Measurements from ENCODE around the gene CACNA1D. TPM values are rescaled to one million over a fixed set of nuclear protein-coding genes. Genes with fewer than 3 reads are reported as not detected.

The CACNA1D gene
- total RNA-seq, 1 experiment from 2014 or later, result not detected

- no peaks in the 10 kb centered on the region for H3K36me3 ChIP-seq (ENCODE audit: insufficient read depth, low read length, poor library complexity, severe bottlenecking)
- no peaks in the 10 kb centered on the region for H3K27me3 ChIP-seq (replicated peaks; ENCODE audit: insufficient read depth, low read depth, low read length, poor library complexity)
- BruUV-seq (replicated peaks), result no TSS peak
- H3K9me3 ChIP-seq (ENCODE audit: low read depth, low read length, poor library complexity, severe bottlenecking), result no peaks in the 10 kb centered on the region
- H3K27ac ChIP-seq (ENCODE audit: low read depth, low read length, poor library complexity, severe bottlenecking), result no peak overlapping the region
- no peak overlapping the region for H3K4me3 ChIP-seq (ENCODE audit: low read depth, low read length, poor library complexity, severe bottlenecking)
- intact Hi-C loops (cut with micrococcal nuclease; ENCODE audit: unreplicated experiment), result no loop called here
- H3K4me1 ChIP-seq (ENCODE audit: insufficient read depth, low read length, poor library complexity, severe bottlenecking), result no peaks in the 10 kb centered on the region
- no peak for DNase-seq (ENCODE audit: low spot score)
- no peak for TF ChIP-seq CTCF (conservative IDR thresholded peaks at IDR 0.05; ENCODE audit: low read depth, low read length)
- no peak for TF ChIP-seq EZH2 (IDR thresholded peaks at IDR 0.05; ENCODE audit: borderline replicate concordance, low read depth, low read length, poor library complexity, severe bottlenecking)
- ChIA-PET POLR2A (ENCODE audit: low non-redundant PET) (no interaction called here), CTCF (no interaction called here)
Measured at GRCh38 chr3:53592862-53593261, 98.5 kb downstream of the CACNA1D start.

- Histone ChIP-seq H3K27ac (ENCODE audit: low read depth, low read length, poor library complexity, severe bottlenecking) (no peak overlapping the region), H3K36me3 (ENCODE audit: insufficient read depth, low read length, poor library complexity, severe bottlenecking) (no peaks in the 10 kb centered on the region), H3K4me1 (ENCODE audit: insufficient read depth, low read length, poor library complexity, severe bottlenecking) (no peaks in the 10 kb centered on the region), H3K27me3 (replicated peaks; ENCODE audit: insufficient read depth, low read depth, low read length, poor library complexity) (no peaks in the 10 kb centered on the region), H3K9me3 (ENCODE audit: low read depth, low read length, poor library complexity, severe bottlenecking) (no peaks in the 10 kb centered on the region), H3K4me3 (ENCODE audit: low read depth, low read length, poor library complexity, severe bottlenecking) (no peak overlapping the region)
- DNase-seq (ENCODE audit: low spot score), result no peak
- intact Hi-C loops (cut with micrococcal nuclease; ENCODE audit: unreplicated experiment), result no loop called here
- ChIA-PET POLR2A (ENCODE audit: low non-redundant PET) (no interaction called here), CTCF (no interaction called here)
- no peak for TF ChIP-seq EZH2 (IDR thresholded peaks at IDR 0.05; ENCODE audit: borderline replicate concordance, low read depth, low read length, poor library complexity, severe bottlenecking)
- no peak for TF ChIP-seq CTCF (conservative IDR thresholded peaks at IDR 0.05; ENCODE audit: low read depth, low read length)
- no TSS peak for BruUV-seq (replicated peaks)
Measured at GRCh38 chr3:53593611-53594010, 99.2 kb downstream of the CACNA1D start.

- Histone ChIP-seq H3K27ac (ENCODE audit: low read depth, low read length, poor library complexity, severe bottlenecking) (no peak overlapping the region), H3K4me3 (ENCODE audit: low read depth, low read length, poor library complexity, severe bottlenecking) (no peak overlapping the region), H3K9me3 (ENCODE audit: low read depth, low read length, poor library complexity, severe bottlenecking) (no peaks in the 10 kb centered on the region), H3K4me1 (ENCODE audit: insufficient read depth, low read length, poor library complexity, severe bottlenecking) (no peaks in the 10 kb centered on the region), H3K27me3 (replicated peaks; ENCODE audit: insufficient read depth, low read depth, low read length, poor library complexity) (no peaks in the 10 kb centered on the region), H3K36me3 (ENCODE audit: insufficient read depth, low read length, poor library complexity, severe bottlenecking) (no peaks in the 10 kb centered on the region)
- TF ChIP-seq EZH2 (IDR thresholded peaks at IDR 0.05; ENCODE audit: borderline replicate concordance, low read depth, low read length, poor library complexity, severe bottlenecking), result no peak
- TF ChIP-seq CTCF (conservative IDR thresholded peaks at IDR 0.05; ENCODE audit: low read depth, low read length), result no peak
- CTCF ChIA-PET, result no interaction called here
- no TSS peak for BruUV-seq (replicated peaks)
- intact Hi-C loops (cut with micrococcal nuclease; ENCODE audit: unreplicated experiment), result no loop called here
- POLR2A ChIA-PET (ENCODE audit: low non-redundant PET), result no interaction called here
- DNase-seq (ENCODE audit: low spot score), result no peak
Measured at GRCh38 chr3:53594276-53594675, 99.9 kb downstream of the CACNA1D start.

Measured in A673 (cell line).